Kidney epithelial cell (primary cell): ENCODE results near the gene ZDHHC22. TPM values are rescaled to one million over a fixed set of nuclear protein-coding genes. Genes with fewer than 3 reads are reported as not detected.
A peak's percentile ranks its signal among the peaks of the same experiment; 100 is the strongest.

Experiments
- DNase-seq: peaks from one replicate; pipeline ENCODE4 v3.0.0-alpha.2; 2010; ENCODE audit warnings: low read depth
- H3K27me3 ChIP-seq: 2 replicates; pipeline ENCODE4 v1.6.0; 2011; ENCODE audit warnings: low read length; ENCODE audit not compliant: control insufficient read depth, insufficient read depth
- H3K36me3 ChIP-seq: 2 replicates; pipeline ENCODE4 v1.5.1; 2011; ENCODE audit warnings: low read length; ENCODE audit not compliant: control insufficient read depth, insufficient read depth
- H3K4me3 ChIP-seq: 2 replicates; pipeline ENCODE4 v1.5.1; 2011; ENCODE audit warnings: low read depth, mild to moderate bottlenecking, control low read depth, low read length
- total RNA-seq: library from RNA; depleted of rRNA; stranded (reverse); fragments of >200 nt; gene quantifications from 2 replicates; pipeline ENCODE4 v1.2.3, GENCODE V29; 2015
- TF ChIP-seq, protein P1 (sequence below): IDR thresholded peaks from 2 replicates; pipeline ENCODE4 v1.5.1; 2011; ENCODE audit warnings: mild to moderate bottlenecking, moderate library complexity, low read length, control low read depth, inconsistent platforms; ENCODE audit not compliant: insufficient read depth, poor library complexity, severe bottlenecking

The ZDHHC22 gene, protein sequence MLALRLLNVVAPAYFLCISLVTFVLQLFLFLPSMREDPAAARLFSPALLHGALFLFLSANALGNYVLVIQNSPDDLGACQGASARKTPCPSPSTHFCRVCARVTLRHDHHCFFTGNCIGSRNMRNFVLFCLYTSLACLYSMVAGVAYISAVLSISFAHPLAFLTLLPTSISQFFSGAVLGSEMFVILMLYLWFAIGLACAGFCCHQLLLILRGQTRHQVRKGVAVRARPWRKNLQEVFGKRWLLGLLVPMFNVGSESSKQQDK
- total RNA-seq: 0.21 TPM in 1 of 2 replicates, not detected in the other

DNA sequence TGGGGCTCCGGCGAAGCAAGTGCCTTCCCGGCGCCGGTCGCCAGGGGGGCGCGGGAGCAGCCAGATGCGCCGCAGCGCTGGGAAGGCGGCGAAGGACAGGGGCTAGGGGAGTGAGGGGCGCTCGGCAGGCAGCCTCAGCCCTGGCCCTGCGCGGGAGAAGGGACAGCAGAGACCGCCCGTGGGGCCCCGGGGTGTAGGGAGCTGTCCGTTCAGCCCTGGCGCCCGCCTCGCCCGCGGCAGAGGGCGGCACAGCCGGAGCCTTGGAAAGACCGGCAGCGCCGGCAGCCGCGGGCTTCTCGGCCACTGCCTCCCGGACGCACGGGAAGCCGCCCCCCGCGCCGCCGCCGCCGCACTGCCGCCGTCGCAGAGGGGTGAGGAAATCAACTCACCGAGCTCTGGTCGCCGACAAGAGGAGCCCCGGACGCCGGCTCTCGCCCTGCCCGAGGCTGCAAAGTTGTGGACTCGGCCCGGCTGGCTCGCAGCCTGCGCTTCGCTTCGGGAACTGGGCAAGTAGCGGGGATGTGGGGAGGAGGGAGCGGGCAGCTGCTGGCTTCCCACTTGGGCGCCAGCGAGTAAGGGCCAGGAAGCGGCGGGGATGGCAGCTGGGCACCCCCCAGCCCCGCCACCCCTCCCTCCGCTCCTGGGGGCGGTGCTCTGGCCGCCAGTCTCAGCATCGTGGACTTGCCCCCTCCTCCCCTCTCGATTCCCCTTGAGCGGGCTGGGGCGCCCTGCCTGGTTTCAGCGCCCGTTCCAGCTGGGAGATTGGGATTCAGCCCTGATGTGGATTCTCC, at the start of gene ZDHHC22:
ZDHHC22 (minus strand) TSS at position 578 of the 791 bp plus-strand sequence. CDS start 2,053 bp downstream, outside the sequence.
- peak within 1 kb of the TSS; percentile 11 for H3K4me3 ChIP-seq
- H3K27me3 ChIP-seq: peaks cover 76% of the 10 kb centered on the region
- no peaks in the 10 kb centered on the region for H3K36me3 ChIP-seq
- no peak for DNase-seq
- TF ChIP-seq, protein P1, sequence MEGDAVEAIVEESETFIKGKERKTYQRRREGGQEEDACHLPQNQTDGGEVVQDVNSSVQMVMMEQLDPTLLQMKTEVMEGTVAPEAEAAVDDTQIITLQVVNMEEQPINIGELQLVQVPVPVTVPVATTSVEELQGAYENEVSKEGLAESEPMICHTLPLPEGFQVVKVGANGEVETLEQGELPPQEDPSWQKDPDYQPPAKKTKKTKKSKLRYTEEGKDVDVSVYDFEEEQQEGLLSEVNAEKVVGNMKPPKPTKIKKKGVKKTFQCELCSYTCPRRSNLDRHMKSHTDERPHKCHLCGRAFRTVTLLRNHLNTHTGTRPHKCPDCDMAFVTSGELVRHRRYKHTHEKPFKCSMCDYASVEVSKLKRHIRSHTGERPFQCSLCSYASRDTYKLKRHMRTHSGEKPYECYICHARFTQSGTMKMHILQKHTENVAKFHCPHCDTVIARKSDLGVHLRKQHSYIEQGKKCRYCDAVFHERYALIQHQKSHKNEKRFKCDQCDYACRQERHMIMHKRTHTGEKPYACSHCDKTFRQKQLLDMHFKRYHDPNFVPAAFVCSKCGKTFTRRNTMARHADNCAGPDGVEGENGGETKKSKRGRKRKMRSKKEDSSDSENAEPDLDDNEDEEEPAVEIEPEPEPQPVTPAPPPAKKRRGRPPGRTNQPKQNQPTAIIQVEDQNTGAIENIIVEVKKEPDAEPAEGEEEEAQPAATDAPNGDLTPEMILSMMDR: no peak

DNA sequence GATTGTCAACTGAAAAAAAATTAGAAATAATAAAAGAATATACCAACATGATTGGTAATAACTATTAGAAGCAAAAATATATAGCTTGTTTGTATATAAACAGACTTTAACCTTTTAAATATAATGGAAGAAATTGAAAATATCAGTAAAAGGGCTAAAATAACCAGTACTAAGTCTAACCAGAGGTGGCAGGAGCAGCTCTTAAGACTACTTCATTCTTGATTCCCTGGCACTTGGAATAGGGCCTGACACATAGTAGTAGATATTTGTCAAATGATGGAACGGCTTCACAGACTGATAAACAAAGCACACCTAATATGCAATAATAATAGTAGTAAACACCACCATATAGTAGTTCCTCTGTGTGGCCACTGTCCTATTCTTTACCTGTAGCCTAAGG, 49.4 kb upstream of the ZDHHC22 start:
- H3K27me3 ChIP-seq: peaks cover 3% of the 10 kb centered on the region
- H3K36me3 ChIP-seq: no peaks in the 10 kb centered on the region
- no peak for DNase-seq

DNA sequence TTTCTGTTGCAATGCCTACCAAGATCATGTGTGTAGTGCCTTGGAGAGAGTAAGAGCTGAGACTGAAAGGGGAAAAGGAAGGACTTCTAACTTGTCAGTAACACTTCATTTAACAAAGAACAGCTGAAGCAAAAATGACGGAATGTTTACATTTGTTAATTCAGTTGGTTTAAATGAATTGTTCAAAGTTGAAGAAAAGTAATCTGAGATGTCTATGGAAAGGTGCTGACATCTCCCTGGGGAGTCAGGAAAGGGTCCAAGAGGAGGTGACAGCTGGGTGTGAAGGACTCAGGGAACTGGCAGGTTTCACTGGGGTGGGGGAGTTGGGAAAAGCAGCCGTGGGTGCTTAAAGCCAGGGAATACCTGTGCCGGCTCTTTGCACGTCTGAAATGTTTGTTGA, 47.9 kb upstream of the ZDHHC22 start:
- DNase-seq: no peak
- H3K4me3 ChIP-seq: no peak overlapping the region
- TF ChIP-seq, protein P1: no peak
- no peaks in the 10 kb centered on the region for H3K36me3 ChIP-seq
- H3K27me3 ChIP-seq: peaks cover 3% of the 10 kb centered on the region

More for the DNA sequence above, 49.4 kb upstream of the ZDHHC22 start:
- TF ChIP-seq, protein P1: no peak
- H3K4me3 ChIP-seq: no peak overlapping the region

DNA sequence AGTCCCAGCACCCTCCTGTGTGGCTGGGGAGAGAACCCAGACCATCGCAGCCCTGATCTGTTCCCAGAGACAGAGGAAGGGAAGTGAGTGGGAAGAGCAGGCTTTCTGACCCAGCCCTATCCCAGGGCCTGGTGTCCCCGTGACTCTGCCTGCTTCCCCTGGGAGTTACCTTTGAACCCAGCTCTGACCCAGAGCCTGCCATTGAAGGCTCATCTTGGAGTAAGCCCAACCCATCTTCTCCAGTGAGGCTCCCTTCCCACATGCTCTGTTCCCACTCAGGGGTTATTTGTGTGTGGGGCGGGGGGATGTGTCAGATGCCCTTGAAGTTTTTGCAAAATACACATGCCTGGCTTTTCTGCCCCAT, 46.0 kb upstream of the ZDHHC22 start:
- Histone ChIP-seq H3K4me3 (no peak overlapping the region), H3K27me3 (peaks cover 7% of the 10 kb centered on the region), H3K36me3 (no peaks in the 10 kb centered on the region)
- TF ChIP-seq, protein P1: no peak
- DNase-seq: no peak

DNA sequence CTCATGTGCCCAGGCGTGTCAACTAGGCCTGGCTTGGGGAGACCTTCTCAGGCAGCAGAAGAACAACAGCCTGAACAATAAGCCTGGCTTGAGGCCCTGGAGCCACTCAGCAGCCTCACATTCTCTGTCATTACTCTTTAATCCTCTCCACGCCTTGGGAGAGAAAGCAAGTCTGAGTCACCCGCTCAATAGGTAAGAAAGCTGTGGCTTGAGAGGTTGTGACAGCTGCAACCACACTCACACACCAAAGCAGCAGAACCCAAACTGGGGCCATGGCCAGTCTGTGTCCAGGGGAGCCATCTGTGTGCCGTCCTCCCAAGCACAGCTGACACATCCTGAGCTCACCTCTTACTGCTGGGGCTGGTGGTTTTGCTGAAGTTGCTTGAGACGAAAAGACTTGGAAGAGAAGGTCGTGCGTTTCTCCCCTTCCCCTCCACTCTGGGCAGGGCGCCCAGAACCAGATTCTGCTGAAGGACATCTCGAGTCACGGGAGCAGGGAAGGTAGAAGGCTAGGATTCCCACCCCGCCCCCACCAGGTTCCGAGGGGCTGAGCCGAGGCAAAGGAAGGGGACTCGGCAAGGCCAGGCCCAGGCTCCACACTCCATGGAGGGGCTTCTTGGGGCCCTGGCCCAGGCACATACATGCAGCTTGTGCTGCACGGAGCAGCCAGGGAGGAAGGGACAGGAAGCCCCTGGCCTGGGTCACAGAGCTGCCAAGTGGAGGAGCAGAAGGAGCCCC, 45.5 kb upstream of the ZDHHC22 start:
- Histone ChIP-seq H3K27me3 (peaks cover 11% of the 10 kb centered on the region), H3K4me3 (no peak overlapping the region), H3K36me3 (no peaks in the 10 kb centered on the region)
- peak; percentile 58 for DNase-seq
- TF ChIP-seq, protein P1: no peak
